ENCODE results near the gene DAB2. TPM values are rescaled to one million over a fixed set of nuclear protein-coding genes. Genes with fewer than 3 reads are reported as not detected.

DAB2 gene
- total RNA-seq, 1 donor from 2014 or later: 0.79 TPM

GRCh38 chr5:39376293-39376714, 48.5 kb downstream of the DAB2 start:
- DNase-seq (ENCODE audit: low read depth) (peak; percentile 71), FAIRE-seq (peak; percentile 40)
- peak; percentile 72 for TF ChIP-seq CTCF (IDR thresholded peaks at IDR 0.05; ENCODE audit: insufficient read depth, low read length, severe bottlenecking)
- H3K36me3 ChIP-seq (ENCODE audit: control insufficient read depth, insufficient read depth, low read length): no peaks in the 10 kb centered on the region
- no peak overlapping the region for H3K4me3 ChIP-seq (ENCODE audit: low read depth, low read length)
- no peaks in the 10 kb centered on the region for H3K27me3 ChIP-seq (ENCODE audit: control insufficient read depth, insufficient read depth, low read length)

GRCh38 chr5:39373791-39374190, 51.0 kb downstream of the DAB2 start:
- H3K27me3 ChIP-seq (ENCODE audit: control insufficient read depth, insufficient read depth, low read length): no peaks in the 10 kb centered on the region
- DNase-seq (ENCODE audit: low read depth) (no peak), FAIRE-seq (no peak)
- no peaks in the 10 kb centered on the region for H3K36me3 ChIP-seq (ENCODE audit: control insufficient read depth, insufficient read depth, low read length)
- no peak overlapping the region for H3K4me3 ChIP-seq (ENCODE audit: low read depth, low read length)
- TF ChIP-seq CTCF (IDR thresholded peaks at IDR 0.05; ENCODE audit: insufficient read depth, low read length, severe bottlenecking): no peak

- Histone ChIP-seq H3K4me3 (ENCODE audit: low read depth, low read length) (no peak overlapping the region), H3K27me3 (ENCODE audit: control insufficient read depth, insufficient read depth, low read length) (no peaks in the 10 kb centered on the region), H3K36me3 (ENCODE audit: control insufficient read depth, insufficient read depth, low read length) (no peaks in the 10 kb centered on the region)
- FAIRE-seq (no peak), DNase-seq (ENCODE audit: low read depth) (no peak)
- no peak for TF ChIP-seq CTCF (IDR thresholded peaks at IDR 0.05; ENCODE audit: insufficient read depth, low read length, severe bottlenecking)
Measured at GRCh38 chr5:39371367-39371635, 53.5 kb downstream of the DAB2 start.

GRCh38 chr5:39370555-39371366, 54.0 kb downstream of the DAB2 start:
- no peak for TF ChIP-seq CTCF (IDR thresholded peaks at IDR 0.05; ENCODE audit: insufficient read depth, low read length, severe bottlenecking)
- no peaks in the 10 kb centered on the region for H3K27me3 ChIP-seq (ENCODE audit: control insufficient read depth, insufficient read depth, low read length)
- peak; percentile 79 for FAIRE-seq
- H3K36me3 ChIP-seq (ENCODE audit: control insufficient read depth, insufficient read depth, low read length): no peaks in the 10 kb centered on the region
- DNase-seq (ENCODE audit: low read depth): peak; percentile 52
- no peak overlapping the region for H3K4me3 ChIP-seq (ENCODE audit: low read depth, low read length)

GRCh38 chr5:39369123-39369815, 55.5 kb downstream of the DAB2 start:
- no peak for FAIRE-seq

More at GRCh38 chr5:39369123-39369815, 55.5 kb downstream of the DAB2 start:
- no peak overlapping the region for H3K4me3 ChIP-seq (ENCODE audit: low read depth, low read length)
- no peaks in the 10 kb centered on the region for H3K36me3 ChIP-seq (ENCODE audit: control insufficient read depth, insufficient read depth, low read length)
- H3K27me3 ChIP-seq (ENCODE audit: control insufficient read depth, insufficient read depth, low read length): no peaks in the 10 kb centered on the region
- no peak for TF ChIP-seq CTCF (IDR thresholded peaks at IDR 0.05; ENCODE audit: insufficient read depth, low read length, severe bottlenecking)
- DNase-seq (ENCODE audit: low read depth): no peak
